Pancreas (tissue), 10 donors: Measurements from ENCODE around the gene CHCHD1. TPM values are rescaled to one million over a fixed set of nuclear protein-coding genes. Genes with fewer than 3 reads are reported as not detected.
"Not testable (repeated sequence)": the region's sequence is repeated elsewhere in the genome, so short reads cannot be mapped to it uniquely, and the experiment has no call there.

ENCODE experiments used
- ATAC-seq, 4 donors: fragments of 200-7000 bp; cut with Tn5 transposase; one replicate each; pipeline versions ENCODE4 v1.8.0 to v1.9.1; 2020; ENCODE audit warnings: mild to moderate bottlenecking in 4 of 4, moderate library complexity in 4 of 4
- DNase-seq, 6 donors: peaks; one replicate each; pipeline ENCODE4 v3.0.0-alpha.2; 2020
- FAIRE-seq: peaks from 2 replicates; lab custom pipeline; 2012; peaks lifted over from hg19 to GRCh38; lab: Jason Lieb, UNC
- H3K27ac ChIP-seq, 4 donors: fragments of 200-600 bp; sonication (generic); 1 replicate in 3 of 4; 2 replicates in 1 of 4; pipeline versions ENCODE4 v1.5.0 to v1.8.0; 2020
- H3K27me3 ChIP-seq, 4 donors: fragments of 200-600 bp; one replicate each; pipeline ENCODE4 v1.8.0; 2021
- H3K36me3 ChIP-seq, 3 donors: fragments of 200-600 bp; sonication (generic) in 1 of 3; one replicate each; pipeline versions ENCODE4 v1.5.0 to v1.8.0; 2020 to 2021
- H3K4me1 ChIP-seq, 3 donors: fragments of 200-600 bp; one replicate each; pipeline ENCODE4 v1.8.0; 2021
- H3K4me3 ChIP-seq, 4 donors: fragments of 200-600 bp; sonication (generic) in 2 of 4; one replicate each; pipeline versions ENCODE4 v1.5.0 to v1.8.0; 2020 to 2021
- H3K9me3 ChIP-seq, 4 donors: fragments of 200-600 bp; one replicate each; pipeline ENCODE4 v1.8.0; 2021
- CTCF ChIP-seq, 4 donors: fragments of 200-600 bp; sonication (generic) in 3 of 4; IDR thresholded peaks; one replicate each; pipeline versions ENCODE4 v1.5.0 to v1.8.0; 2021; ENCODE audit warnings: antibody characterized with exemption in 4 of 4
- WGBS, 2 donors: extraction: QIAGEN DNeasy Blood & Tissue Kit; methylation state at CpG; one replicate each; pipeline ENCODE4 v1.1.7; 2013; 5-methylcytosine and 5-hydroxymethylcytosine counted together
- intact Hi-C, 3 donors: fragments of 100-400 bp; cut with DNase I; formaldehyde crosslinking; loops; one replicate each; pipeline versions ENCODE4 v1.11.1 to v1.14.2; 2022
- polyA plus RNA-seq, 2 donors: library from polyadenylated mRNA; stranded (reverse); fragments of 200-250 nt; gene quantifications; one replicate each; pipeline ENCODE4 v1.2.3, GENCODE V29; 2013
- total RNA-seq, 6 donors: library from RNA; stranded (reverse); fragmentation: NEBNext Ultra II Directional in 4 of 6; extraction: Animal tissue kit (Norgen Biotek cat#: 25700) in 4 of 6; gene quantifications; one replicate each; pipeline versions ENCODE4 v1.2.1 to v1.2.4, GENCODE V29; 2021 to 2023
- donor health status: healthy with polysubstance abuse.
- donor health status: DM: no; HTN: no; CAD: no; lungs with moderate emphysema.
- donor health status: DM: no; HTN: no; CAD: no.
- donor health status: control.
- donor health status: control.
- donor health status: Bipolar disorder and iron deficiency.
- donor health status: DM: yes; HTN: yes; CAD: no.
- donor health status: DM: no; HTN: no; CAD: no.
- donor health status: DM: no; HTN: no; CAD: no.
- donor health status: DM: yes; HTN: yes; CAD: no.

CHCHD1 gene
- total and polyA plus RNA-seq, 8 donors: 4.4 to 31.7 (median 8.3) TPM

- H3K27me3 ChIP-seq: no peaks in the 10 kb centered on the region
- peaks cover 0 to 2% (median 0%) of the 10 kb centered on the region in 3 donors for H3K36me3 ChIP-seq
- no peak overlapping the region for H3K4me3 ChIP-seq
- ATAC-seq (no peak), DNase-seq (no peak), FAIRE-seq (no peak)
- intact Hi-C loops: no loop called here
- TF ChIP-seq CTCF (IDR thresholded peaks at IDR 0.05): no peak
- WGBS, 2 donors: 93 to 95% methylated on average over 6 of the region's 6 CpGs
- no peaks in the 10 kb centered on the region for H3K9me3 ChIP-seq
- H3K4me1 ChIP-seq: no peaks in the 10 kb centered on the region
- H3K27ac ChIP-seq: no peak overlapping the region
These were observed 46.3 kb downstream of the CHCHD1 start for GRCh38 chr10:73828161-73828560.

GRCh38 chr10:73829090-73829489, 47.2 kb downstream of the CHCHD1 start:
- WGBS, 2 donors: 87 to 90% methylated on average over 7 of the region's 7 CpGs
- H3K36me3 ChIP-seq, intact Hi-C loops, FAIRE-seq, H3K9me3 ChIP-seq, H3K27me3 ChIP-seq, H3K27ac ChIP-seq, H3K4me3 ChIP-seq, DNase-seq, ATAC-seq, H3K4me1 ChIP-seq: not testable (repeated sequence)

Other genes with a start within 250 kb of the CHCHD1 start
- gene USP54, start 190.7 kb upstream of the CHCHD1 start, total RNA-seq: 10 to 100 TPM; 14.8 to 49.9 (median 27.4) TPM
- gene USP54, start 190.7 kb upstream of the CHCHD1 start, polyA plus RNA-seq: 10 to 100 TPM; 12.1 to 15.6 TPM
- under 1 TPM in 2 of 6 donors, not detected in 4; 0.21 to 0.31 TPM for gene MYOZ1, start 140.6 kb upstream of the CHCHD1 start, total RNA-seq
- 1 to 10 TPM in 1 of 2 donors, under 1 TPM in 1; 0.11 to 1.2 TPM for gene MYOZ1, start 140.6 kb upstream of the CHCHD1 start, polyA plus RNA-seq
- under 1 TPM in 1 of 6 donors, not detected in 5; 0.31 TPM for gene SYNPO2L, start 126.0 kb upstream of the CHCHD1 start, total RNA-seq
- under 1 TPM; 0.02 to 0.04 TPM for gene SYNPO2L, start 126.0 kb upstream of the CHCHD1 start, polyA plus RNA-seq
- 1 to 10 TPM; 4.3 to 8.7 (median 7.0) TPM for gene AGAP5, start 83.9 kb upstream of the CHCHD1 start, total RNA-seq
- 10 to 100 TPM; 11.8 to 18.4 TPM for gene AGAP5, start 83.9 kb upstream of the CHCHD1 start, polyA plus RNA-seq
- 10 to 100 TPM; 23.3 to 42.5 (median 30.2) TPM for gene SEC24C, start 37.7 kb upstream of the CHCHD1 start, total RNA-seq
- gene SEC24C, start 37.7 kb upstream of the CHCHD1 start, polyA plus RNA-seq: 10 to 100 TPM; 33.1 to 36.2 TPM
- 10 to 100 TPM; 20.7 to 73.3 (median 38.0) TPM for gene ZSWIM8, start 3.6 kb downstream of the CHCHD1 start, total RNA-seq
- gene ZSWIM8, start 3.6 kb downstream of the CHCHD1 start, polyA plus RNA-seq: 100 to 1,000 TPM; 160 to 187 TPM
- 10 to 100 TPM in 3 of 6 donors, 1 to 10 TPM in 3; 7.8 to 20.5 (median 10.2) TPM for gene NDST2, start 29.6 kb downstream of the CHCHD1 start, total RNA-seq
- gene NDST2, start 29.6 kb downstream of the CHCHD1 start, polyA plus RNA-seq: 10 to 100 TPM; 12.6 to 17.7 TPM
- 10 to 100 TPM in 1 of 6 donors, 1 to 10 TPM in 5; 5.3 to 10.5 (median 7.6) TPM for gene CAMK2G, start 92.5 kb downstream of the CHCHD1 start, total RNA-seq
- 10 to 100 TPM in 1 of 2 donors, 1 to 10 TPM in 1; 9.0 to 18.4 TPM for gene CAMK2G, start 92.5 kb downstream of the CHCHD1 start, polyA plus RNA-seq
- 10 to 100 TPM in 2 of 6 donors, 1 to 10 TPM in 4; 1.5 to 16.3 (median 3.6) TPM for gene PLAU, start 129.1 kb downstream of the CHCHD1 start, total RNA-seq
- 1 to 10 TPM; 3.0 to 6.4 TPM for gene PLAU, start 129.1 kb downstream of the CHCHD1 start, polyA plus RNA-seq
- 10 to 100 TPM; 24.9 to 51.7 (median 32.1) TPM for gene VCL, start 216.1 kb downstream of the CHCHD1 start, total RNA-seq
- 10 to 100 TPM in 1 of 2 donors, 1 to 10 TPM in 1; 8.6 to 13.3 TPM for gene VCL, start 216.1 kb downstream of the CHCHD1 start, polyA plus RNA-seq